HG03159 (cell line): ENCODE data around the gene AKAP6.

Experiments used
- ATAC-seq: cut with Tn5 transposase; IDR thresholded peaks from one replicate; pipeline ENCODE4 v1.9.1; 2021; ENCODE audit warnings: mild to moderate bottlenecking, moderate library complexity; ENCODE audit not compliant: unreplicated experiment

The AKAP6 gene

GRCh38 chr14:32524609-32525375, 195.7 kb downstream of the AKAP6 start:
- no peak for ATAC-seq

- no peak for ATAC-seq
Measured at GRCh38 chr14:32525591-32525990, 196.5 kb downstream of the AKAP6 start.

- ATAC-seq, result no peak
Measured at GRCh38 chr14:32530800-32531199, 201.7 kb downstream of the AKAP6 start.

- no peak for ATAC-seq
Measured at GRCh38 chr14:32531942-32532515, 202.9 kb downstream of the AKAP6 start.

- ATAC-seq, result no peak
Measured at GRCh38 chr14:32534145-32534544, 205.0 kb downstream of the AKAP6 start.

GRCh38 chr14:32536175-32536574, 207.1 kb downstream of the AKAP6 start:
- no peak for ATAC-seq

GRCh38 chr14:32537166-32537565, 208.1 kb downstream of the AKAP6 start:
- no peak for ATAC-seq

- no peak for ATAC-seq
Measured at GRCh38 chr14:32542507-32542906, 213.4 kb downstream of the AKAP6 start.

GRCh38 chr14:32545095-32545494, 216.0 kb downstream of the AKAP6 start:
- ATAC-seq, result no peak

- ATAC-seq, result no peak
Measured at GRCh38 chr14:32545506-32546210, 216.6 kb downstream of the AKAP6 start.

GRCh38 chr14:32546246-32546645, 217.1 kb downstream of the AKAP6 start:
- no peak for ATAC-seq

GRCh38 chr14:32552766-32553165, 223.7 kb downstream of the AKAP6 start:
- ATAC-seq, result no peak

- no peak for ATAC-seq
Measured at GRCh38 chr14:32559048-32559447, 229.9 kb downstream of the AKAP6 start.

- no peak for ATAC-seq
Measured at GRCh38 chr14:32559590-32559989, 230.5 kb downstream of the AKAP6 start.

- peak; percentile 83 for ATAC-seq
Measured at GRCh38 chr14:32560209-32560857, 231.2 kb downstream of the AKAP6 start.

GRCh38 chr14:32561520-32561919, 232.4 kb downstream of the AKAP6 start:
- no peak for ATAC-seq

- no peak for ATAC-seq
Measured at GRCh38 chr14:32564596-32564995, 235.5 kb downstream of the AKAP6 start.

GRCh38 chr14:32565256-32565655, 236.2 kb downstream of the AKAP6 start:
- ATAC-seq, result no peak

- ATAC-seq, result no peak
Measured at GRCh38 chr14:32567543-32568384, 238.7 kb downstream of the AKAP6 start.

GRCh38 chr14:32571551-32571950, 242.5 kb downstream of the AKAP6 start:
- no peak for ATAC-seq
